Astrocyte of the spinal cord (primary cell): Measurements from ENCODE around the gene ARFGEF3.

Source experiments
- DNase-seq: peaks from one replicate; pipeline ENCODE4 v3.0.0; 2011; ENCODE audit warnings: low read depth, low spot score
- H3K4me3 ChIP-seq: 2 replicates; pipeline ENCODE4 v1.5.1; 2011; ENCODE audit warnings: low read depth, mild to moderate bottlenecking, low read length, moderate library complexity
- CTCF ChIP-seq: IDR thresholded peaks from 2 replicates; pipeline ENCODE4 v1.5.1; 2012; ENCODE audit warnings: low read depth, mild to moderate bottlenecking, low read length, inconsistent platforms
- in situ Hi-C: cut with HindIII; loops from 2 replicates; pipeline ENCODE4 v1.10.0; 2017; ENCODE audit warnings: low sequenced_read_pairs

The ARFGEF3 gene

GRCh38 chr6:138241381-138241780 lies 79.6 kb downstream of the ARFGEF3 start:
- H3K4me3 ChIP-seq = no peak overlapping the region
- no peak for DNase-seq
- in situ Hi-C loops = no loop called here
- TF ChIP-seq CTCF = no peak

- DNase-seq = no peak
- H3K4me3 ChIP-seq = no peak overlapping the region
- in situ Hi-C loops = no loop called here
- TF ChIP-seq CTCF = no peak
Measured at GRCh38 chr6:138241934-138242333, 80.2 kb downstream of the ARFGEF3 start.

GRCh38 chr6:138242987-138243592 lies 81.4 kb downstream of the ARFGEF3 start:
- in situ Hi-C loops = no loop called here
- no peak for DNase-seq
- no peak for TF ChIP-seq CTCF
- H3K4me3 ChIP-seq = no peak overlapping the region

GRCh38 chr6:138245751-138246150 lies 84.0 kb downstream of the ARFGEF3 start:
- peak; percentile 12 for DNase-seq
- H3K4me3 ChIP-seq = no peak overlapping the region
- in situ Hi-C loops = no loop called here
- TF ChIP-seq CTCF = no peak

GRCh38 chr6:138246650-138247440 lies 85.1 kb downstream of the ARFGEF3 start:
- H3K4me3 ChIP-seq = no peak overlapping the region
- no peak for TF ChIP-seq CTCF
- in situ Hi-C loops = no loop called here
- no peak for DNase-seq

GRCh38 chr6:138248011-138248410 lies 86.3 kb downstream of the ARFGEF3 start:
- in situ Hi-C loops = no loop called here
- no peak for TF ChIP-seq CTCF
- no peak overlapping the region for H3K4me3 ChIP-seq
- no peak for DNase-seq
